IPS DF 6.9 (cell line): Measurements from ENCODE around the gene ZXDC.

Experiments used
- DNase-seq: peaks from one replicate; pipeline ENCODE4 v3.0.0-alpha.2; 2013; ENCODE audit warnings: low read depth, low spot score
- H3K27ac ChIP-seq: one replicate; pipeline ENCODE4 v1.5.1; 2013; ENCODE audit warnings: low read length, control low read depth
- H3K27me3 ChIP-seq: 2 replicates; pipeline ENCODE4 v1.6.1; 2013; ENCODE audit warnings: mild to moderate bottlenecking, low read length; ENCODE audit not compliant: control insufficient read depth, insufficient read depth
- H3K36me3 ChIP-seq: 2 replicates; pipeline ENCODE4 v1.6.1; 2013; ENCODE audit warnings: low read length; ENCODE audit not compliant: control insufficient read depth, insufficient read depth
- H3K4me1 ChIP-seq: 2 replicates; pipeline ENCODE4 v1.6.1; 2013; ENCODE audit warnings: low read length; ENCODE audit not compliant: control insufficient read depth, insufficient read depth
- H3K4me3 ChIP-seq: 2 replicates; pipeline ENCODE4 v1.5.1; 2013; ENCODE audit warnings: mild to moderate bottlenecking, low read length
- H3K9me3 ChIP-seq: 2 replicates; pipeline ENCODE4 v1.6.1; 2013; ENCODE audit warnings: low read length, inconsistent platforms; ENCODE audit not compliant: control insufficient read depth, insufficient read depth
- WGBS: extraction: QIAGEN DNeasy Blood & Tissue Kit; methylation state at CpG from one replicate; pipeline ENCODE4 v1.1.7; 2013; ENCODE audit warnings: mixed read lengths, missing lambda C conversion rate; ENCODE audit not compliant: insufficient read length, insufficient coverage; 5-methylcytosine and 5-hydroxymethylcytosine counted together

Gene ZXDC

DNA sequence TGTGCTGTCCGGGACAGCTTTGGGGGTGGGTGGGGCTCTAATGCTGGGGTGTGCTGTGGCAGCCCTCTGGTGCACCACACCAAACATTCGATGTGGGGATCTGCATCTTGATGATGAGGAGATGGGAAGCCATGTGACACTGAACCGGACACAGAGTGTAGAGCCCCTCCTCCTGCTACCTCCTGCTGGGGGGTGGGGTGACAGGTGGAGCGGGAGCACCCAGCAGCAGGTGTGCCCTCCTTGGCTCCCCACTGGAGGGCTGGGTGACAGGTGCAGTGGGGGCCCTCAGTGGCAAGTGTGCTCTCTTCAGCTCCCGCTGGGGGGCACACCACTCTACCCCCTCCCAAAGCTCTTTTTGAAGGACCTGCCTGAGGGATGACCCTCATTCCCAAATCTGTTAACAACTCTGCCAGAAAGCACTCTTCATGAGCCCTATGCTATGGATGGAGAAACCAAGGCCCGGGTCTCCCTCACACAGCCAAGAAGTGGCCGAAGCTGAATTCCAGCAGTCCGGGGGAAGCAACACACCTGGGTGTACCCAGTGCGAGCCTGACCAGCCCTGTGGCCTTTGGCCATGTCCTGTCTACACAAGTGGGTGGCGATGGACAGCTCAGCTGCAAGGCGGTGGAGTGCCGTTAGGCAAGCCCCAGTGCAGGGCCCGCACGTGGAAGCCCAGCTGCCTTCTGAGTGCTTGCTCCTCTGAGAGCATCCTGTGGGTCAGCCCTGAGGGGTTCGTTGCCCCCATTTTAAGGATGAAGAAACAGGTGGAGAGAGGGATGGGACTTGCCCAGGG, 42.5 kb upstream of the ZXDC start:
- H3K4me3 ChIP-seq = no peak overlapping the region
- H3K27me3 ChIP-seq = no peaks in the 10 kb centered on the region
- WGBS = no CpG with 5 or more reads among the region's 15 CpGs
- H3K36me3 ChIP-seq = no peaks in the 10 kb centered on the region
- DNase-seq = no peak
- no peaks in the 10 kb centered on the region for H3K4me1 ChIP-seq
- H3K27ac ChIP-seq = no peak overlapping the region
- H3K9me3 ChIP-seq = no peaks in the 10 kb centered on the region

DNA sequence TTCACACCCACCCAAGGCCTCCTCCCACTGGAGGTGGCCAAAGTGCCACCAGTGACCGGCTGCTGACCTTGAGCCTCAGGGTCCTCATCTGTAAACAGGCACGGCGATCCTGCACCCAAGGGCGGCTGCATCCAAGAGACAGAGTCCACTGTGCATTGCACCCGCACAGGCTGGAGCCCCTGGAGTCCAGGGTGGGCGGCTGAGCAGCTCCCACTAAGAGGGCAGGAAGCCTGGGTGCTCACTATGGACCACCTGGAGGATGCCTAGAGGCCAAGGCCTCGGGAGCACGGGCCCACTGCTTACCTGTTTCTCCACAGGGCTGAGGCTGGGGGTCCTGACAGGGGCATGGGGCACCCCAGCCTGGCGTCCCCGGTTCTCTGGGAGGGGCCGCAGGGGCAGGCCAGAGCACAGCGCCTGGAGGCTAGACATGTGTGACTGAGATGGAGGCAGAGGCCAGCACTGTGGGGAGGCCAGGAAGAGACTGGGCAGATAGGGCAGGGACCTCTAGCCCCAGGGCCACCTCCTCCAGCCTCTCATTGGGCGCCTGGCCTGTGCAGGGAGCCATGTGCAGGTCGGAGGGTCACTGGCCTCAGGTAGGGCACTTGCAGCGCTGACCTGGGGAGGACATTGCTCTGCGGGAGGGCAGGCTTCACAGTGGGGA, 41.7 kb upstream of the ZXDC start, which contains the start of gene UROC1:
Gene UROC1 (minus strand): TSS at position 483 of the 661 bp plus-strand sequence. CDS start 54 bp downstream, at position 429.
- no CpG with 5 or more reads among the region's 16 CpGs for WGBS

DNA sequence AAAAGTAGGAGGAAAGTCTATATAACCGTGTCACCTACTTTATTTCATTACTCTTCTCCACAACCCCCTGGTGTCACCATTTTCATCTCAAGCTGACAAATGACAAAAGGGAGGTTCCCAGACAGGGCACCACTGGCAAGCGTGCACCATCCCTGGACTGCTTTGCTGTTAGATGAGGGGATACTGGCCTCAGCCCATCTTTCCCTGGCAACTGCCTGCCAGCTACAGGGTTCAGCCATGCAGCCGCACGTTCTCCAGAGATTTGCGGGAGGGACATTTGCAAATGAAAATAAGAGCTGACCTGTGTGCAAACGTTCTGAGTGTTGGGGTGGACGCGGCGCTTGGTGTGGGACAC, 41.2 kb upstream of the ZXDC start:
- H3K27ac ChIP-seq = no peak overlapping the region
- H3K36me3 ChIP-seq = no peaks in the 10 kb centered on the region
- H3K9me3 ChIP-seq = no peaks in the 10 kb centered on the region
- no peaks in the 10 kb centered on the region for H3K4me1 ChIP-seq
- DNase-seq = no peak
- no peaks in the 10 kb centered on the region for H3K27me3 ChIP-seq
- H3K4me3 ChIP-seq = no peak overlapping the region
- no CpG with 5 or more reads among the region's 9 CpGs for WGBS

More for the DNA sequence above, 41.7 kb upstream of the ZXDC start, which contains the start of gene UROC1:
- Histone ChIP-seq H3K4me1 (no peaks in the 10 kb centered on the region), H3K27me3 (no peaks in the 10 kb centered on the region), H3K9me3 (no peaks in the 10 kb centered on the region), H3K36me3 (no peaks in the 10 kb centered on the region), H3K4me3 (no peak within 1 kb of the TSS), H3K27ac (no peak within 1 kb of the TSS)
- DNase-seq = no peak

DNA sequence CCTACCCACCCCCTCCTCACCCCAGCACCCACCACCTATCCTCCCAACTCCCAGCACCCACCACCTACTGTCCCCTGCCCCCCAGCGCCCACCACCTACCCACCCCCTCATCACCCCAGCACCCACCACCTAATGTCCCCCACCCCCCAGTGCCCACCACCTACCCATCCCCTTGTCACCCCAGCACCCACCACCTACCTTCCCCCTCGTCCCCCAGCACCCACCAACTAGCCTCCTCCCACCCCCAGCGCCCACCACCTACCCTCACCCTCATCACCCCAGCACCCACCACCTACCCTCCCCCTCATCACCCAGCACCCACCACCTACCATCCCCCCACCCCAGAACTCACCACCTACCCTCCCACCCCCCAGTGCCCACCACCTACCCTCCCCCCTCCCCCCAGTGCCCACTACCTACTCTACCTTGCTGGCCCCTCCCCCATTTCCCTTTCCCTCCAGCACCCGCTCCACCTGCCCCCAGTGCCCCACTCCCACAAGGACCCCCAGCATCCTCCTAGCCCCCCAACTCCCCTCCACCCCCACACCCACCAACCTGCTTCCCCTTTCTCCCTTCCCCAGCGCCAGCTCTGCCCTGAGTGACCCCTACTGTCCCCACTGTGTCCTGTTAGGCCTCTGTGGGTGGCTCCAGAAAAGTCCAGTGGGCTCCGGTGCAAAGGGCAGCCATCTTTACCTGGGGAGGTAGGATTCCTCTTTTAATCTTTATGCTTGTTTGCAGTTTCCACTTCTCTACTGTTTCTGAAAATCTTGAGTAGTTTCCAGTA, 40.7 kb upstream of the ZXDC start:
- Histone ChIP-seq H3K36me3 (no peaks in the 10 kb centered on the region), H3K9me3 (no peaks in the 10 kb centered on the region), H3K4me1 (no peaks in the 10 kb centered on the region), H3K4me3 (no peak overlapping the region), H3K27me3 (no peaks in the 10 kb centered on the region), H3K27ac (no peak overlapping the region)
- no peak for DNase-seq
- no CpG with 5 or more reads among the region's 6 CpGs for WGBS

DNA sequence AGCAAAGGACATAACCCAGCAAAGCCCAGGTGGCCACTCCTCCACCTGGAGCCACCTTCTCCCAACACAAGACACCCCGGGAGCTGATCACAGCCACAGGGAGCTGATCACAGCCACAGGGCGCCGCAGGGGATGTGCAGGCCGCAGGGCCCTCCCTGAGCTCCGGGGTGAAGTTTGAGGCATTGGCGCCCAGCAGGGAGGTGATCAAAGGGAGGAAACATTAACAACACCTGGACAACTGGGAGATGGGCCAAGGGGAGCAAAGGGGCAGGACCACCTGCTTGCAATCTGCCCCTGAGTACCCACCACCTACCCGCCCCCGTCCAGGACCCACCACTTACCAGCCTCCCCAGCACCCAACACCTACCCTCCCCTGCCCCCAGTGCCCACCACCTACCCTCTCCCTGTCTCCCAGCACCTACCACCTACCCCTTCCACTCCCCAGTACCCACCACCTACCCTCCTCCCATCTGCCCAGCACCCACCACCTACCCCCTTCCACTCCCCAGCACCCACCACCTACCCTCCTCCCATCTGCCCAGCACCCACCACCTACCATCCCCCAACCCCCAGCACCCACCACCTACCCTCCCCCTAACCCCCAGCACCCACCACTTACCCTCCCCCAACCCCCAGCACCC, 39.5 kb upstream of the ZXDC start:
- Histone ChIP-seq H3K27me3 (no peaks in the 10 kb centered on the region), H3K9me3 (no peaks in the 10 kb centered on the region), H3K4me3 (no peak overlapping the region), H3K36me3 (no peaks in the 10 kb centered on the region), H3K4me1 (no peaks in the 10 kb centered on the region), H3K27ac (no peak overlapping the region)
- no CpG with 5 or more reads among the region's 8 CpGs for WGBS
- no peak for DNase-seq

DNA sequence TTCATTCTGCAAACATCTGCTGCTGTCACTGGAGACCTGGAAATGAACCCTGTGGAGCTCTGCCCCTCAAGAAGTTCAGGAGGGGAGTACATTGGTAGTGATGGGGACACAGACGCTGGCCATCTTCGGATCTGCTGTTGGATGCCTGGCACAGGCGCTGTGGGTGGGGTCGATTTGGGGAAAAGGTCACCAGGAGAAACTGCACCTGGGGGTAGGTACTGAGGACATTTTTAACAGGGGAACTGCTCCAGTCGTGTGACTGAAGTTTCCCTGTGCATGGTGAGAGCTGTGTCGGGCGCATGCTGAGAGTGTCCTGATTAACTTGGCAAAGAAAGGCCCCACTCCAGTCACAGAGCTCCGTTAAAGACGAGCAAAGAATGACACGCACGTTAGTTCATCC, 38.5 kb upstream of the ZXDC start:
- Histone ChIP-seq H3K4me3 (no peak overlapping the region), H3K36me3 (no peaks in the 10 kb centered on the region), H3K27ac (no peak overlapping the region), H3K27me3 (no peaks in the 10 kb centered on the region), H3K9me3 (no peaks in the 10 kb centered on the region), H3K4me1 (no peaks in the 10 kb centered on the region)
- DNase-seq = no peak
- WGBS = no CpG with 5 or more reads among the region's 11 CpGs

DNA sequence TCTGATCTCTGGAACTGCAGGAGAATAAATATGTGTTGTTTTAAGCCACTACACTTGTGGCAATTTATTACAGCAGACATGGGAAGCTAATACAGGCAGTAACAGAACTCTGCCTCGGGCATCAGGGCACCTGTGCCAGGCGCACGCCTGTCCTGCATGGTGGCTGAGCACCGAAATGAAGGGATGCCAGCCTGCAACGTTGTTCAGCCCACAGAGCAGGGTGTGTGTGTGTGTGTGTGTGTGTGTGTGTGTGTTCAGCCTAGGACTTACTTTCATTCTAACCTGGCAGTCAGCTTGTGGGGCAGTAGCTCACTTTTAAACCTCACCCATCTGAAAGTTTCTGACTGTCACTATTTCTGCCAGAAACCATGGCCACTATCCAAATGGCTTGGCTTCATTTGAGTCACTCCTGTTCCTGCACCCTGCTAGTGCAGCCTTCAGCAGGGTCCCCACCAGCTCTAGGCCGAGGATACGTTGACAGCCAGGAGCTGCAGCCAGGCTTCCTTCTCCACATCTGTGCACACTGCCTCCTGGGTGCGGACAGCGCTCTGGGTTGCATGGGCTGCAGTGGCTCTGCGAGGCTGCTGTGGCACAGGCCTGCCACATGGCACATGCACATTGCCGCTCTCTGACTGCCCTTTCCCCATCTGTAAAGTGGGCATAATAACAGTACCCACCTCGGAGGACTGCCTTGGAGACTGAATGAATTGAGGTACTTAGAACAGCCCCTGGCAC, 37.4 kb upstream of the ZXDC start:
- no CpG with 5 or more reads among the region's 12 CpGs for WGBS
- H3K27ac ChIP-seq = no peak overlapping the region
- no peak for DNase-seq

DNA sequence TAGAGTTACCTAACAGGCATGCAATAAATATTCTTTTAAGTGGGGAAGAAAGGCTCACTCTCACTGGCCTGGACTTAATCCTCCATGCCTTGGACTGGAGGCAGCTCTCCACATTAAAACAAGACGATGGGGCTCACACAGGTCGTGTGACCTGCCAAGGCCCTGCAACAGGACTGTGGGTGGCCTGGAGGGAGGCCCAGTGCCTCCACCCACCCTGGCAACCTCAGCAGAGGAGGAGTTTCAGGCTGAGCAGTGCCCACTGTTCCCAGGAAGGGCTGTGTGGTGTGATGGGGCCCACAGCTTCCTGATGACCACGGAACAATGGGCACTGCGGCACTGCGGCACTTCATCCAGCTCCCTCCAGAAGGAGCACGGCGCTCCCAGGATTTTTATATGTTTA, 36.3 kb upstream of the ZXDC start:
- Histone ChIP-seq H3K4me1 (no peaks in the 10 kb centered on the region), H3K4me3 (no peak overlapping the region), H3K36me3 (no peaks in the 10 kb centered on the region), H3K27ac (no peak overlapping the region), H3K9me3 (no peaks in the 10 kb centered on the region), H3K27me3 (no peaks in the 10 kb centered on the region)
- DNase-seq = no peak
- WGBS = no CpG with 5 or more reads among the region's 7 CpGs

More for the DNA sequence above, 37.4 kb upstream of the ZXDC start:
- Histone ChIP-seq H3K36me3 (no peaks in the 10 kb centered on the region), H3K4me1 (no peaks in the 10 kb centered on the region), H3K4me3 (no peak overlapping the region), H3K27me3 (no peaks in the 10 kb centered on the region), H3K9me3 (no peaks in the 10 kb centered on the region)

DNA sequence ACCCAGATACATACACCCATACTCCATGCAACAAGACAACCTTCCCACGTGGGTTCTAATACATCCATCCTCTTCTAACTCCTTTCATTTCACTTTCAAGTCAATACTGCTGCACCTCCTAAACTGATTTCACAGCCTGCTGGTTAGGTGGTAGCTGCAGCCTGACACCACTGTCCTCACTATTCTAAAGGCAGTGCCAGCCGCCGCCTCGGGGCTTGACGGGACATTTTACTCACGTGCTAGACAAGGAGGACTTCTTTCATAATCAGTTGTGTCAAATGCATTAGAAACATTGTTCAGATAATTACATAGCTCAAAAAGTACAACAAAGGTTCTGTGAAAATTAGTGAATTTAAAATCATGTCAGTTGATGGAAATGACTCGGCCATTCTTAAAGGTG, 35.6 kb upstream of the ZXDC start:
- Histone ChIP-seq H3K36me3 (no peaks in the 10 kb centered on the region), H3K4me3 (no peak overlapping the region), H3K27ac (no peak overlapping the region), H3K9me3 (no peaks in the 10 kb centered on the region), H3K4me1 (no peaks in the 10 kb centered on the region), H3K27me3 (no peaks in the 10 kb centered on the region)
- no peak for DNase-seq
- 100% methylated on average over 1 of the region's 7 CpGs for WGBS
